Activated CD8-positive, alpha-beta memory T cell treated with anti-CD3 and anti-CD28 coated beads for 36 hours (primary cell): ENCODE measurements around the gene PAM16. TPM values are rescaled to one million over a fixed set of nuclear protein-coding genes. Genes with fewer than 3 reads are reported as not detected.

ENCODE experiments used
- CTCF ChIA-PET: fragments of 350-600 bp; sonication (Branson Sonifier 250); formaldehyde crosslinking; loops from one replicate; lab custom pipeline; 2021; ENCODE audit warnings: antibody characterized with exemption; lab: Charles Lee
- POLR2A ChIA-PET: fragments of 350-600 bp; sonication (Branson Sonifier 250); formaldehyde crosslinking; loops from one replicate; lab custom pipeline; 2021; ENCODE audit warnings: antibody characterized with exemption; lab: Charles Lee
- total RNA-seq, 2 experiments: library from RNA; stranded (reverse); gene quantifications; one replicate each; pipeline ENCODE4 v1.2.3, GENCODE V29; 2021

PAM16 gene
- total RNA-seq, 2 experiments from 2014 or later = 72.6 to 73.8 TPM

- ChIA-PET POLR2A (no interaction called here), CTCF (interaction anchor here (1.2 kb wide), 1 partner anchor 9 kb away, joined by 3 read pairs; no protein-coding TSS in a partner anchor)
These were observed 10.8 kb upstream of the PAM16 start for GRCh38 chr16:4361944-4362311.

- POLR2A ChIA-PET = no interaction called here
- CTCF ChIA-PET = interaction anchor here (1.2 kb wide), 1 partner anchor 9 kb away, joined by 3 read pairs; no protein-coding TSS in a partner anchor
These were observed 10.2 kb upstream of the PAM16 start for GRCh38 chr16:4361033-4361943.

GRCh38 chr16:4360538-4361021 is 9.5 kb upstream of the PAM16 start:
- ChIA-PET CTCF (no interaction called here), POLR2A (interaction anchor here (0.6 kb wide), 1 partner anchor 88 kb away, joined by 3 read pairs; the partner anchor contains the start of gene TFAP4)

GRCh38 chr16:4359914-4360313 is 8.8 kb upstream of the PAM16 start:
- ChIA-PET POLR2A (interaction anchor here (0.6 to 0.9 kb wide), 2 partner anchors 11 to 87 kb away, joined by 3 read pairs; partner anchors contain the start of gene TFAP4), CTCF (interaction anchor here (0.7 to 2.0 kb wide), 6 partner anchors 11 to 78 kb away, joined by 3 to 13 read pairs (median 4); no protein-coding TSS in a partner anchor)

DNA sequence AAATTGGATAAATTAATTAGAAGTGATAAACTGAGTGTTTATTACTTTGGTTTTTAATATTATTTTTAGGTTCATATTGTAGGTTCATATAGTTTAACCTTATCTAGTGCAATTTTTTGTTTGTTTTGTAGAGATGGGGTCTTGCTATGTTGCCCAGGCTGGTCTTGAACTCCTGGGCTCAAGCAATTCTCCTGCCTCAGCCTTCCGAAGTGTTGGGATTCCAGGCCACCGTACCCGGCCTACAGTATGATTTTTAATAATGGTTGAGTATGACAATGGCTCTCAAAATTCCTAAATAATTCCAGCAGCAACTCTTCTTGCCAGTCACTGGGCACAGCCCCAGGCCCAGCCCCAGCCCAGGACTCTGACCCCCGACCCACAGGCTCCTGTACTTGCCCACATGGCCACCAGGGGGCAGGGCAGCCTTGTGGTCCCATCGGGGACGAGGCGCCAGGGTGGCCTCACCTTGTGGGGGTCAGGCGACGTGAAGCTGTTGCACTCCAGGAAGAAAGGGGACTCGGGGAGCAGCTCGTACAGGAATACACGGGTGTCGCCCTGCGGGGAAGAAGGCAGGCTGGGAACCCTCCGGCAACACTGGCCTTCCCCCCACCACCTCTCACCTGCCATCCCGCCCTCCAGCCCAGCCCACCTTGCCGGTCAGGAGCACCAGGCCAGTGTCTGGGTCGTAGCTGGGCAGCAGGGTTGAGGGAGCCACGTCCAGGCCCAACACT is 7.9 kb upstream of the PAM16 start:
- ChIA-PET POLR2A (interaction anchor here (0.9 kb wide), 1 partner anchor 11 kb away, joined by 3 read pairs; no protein-coding TSS in a partner anchor), CTCF (interaction anchor here (0.7 to 2.0 kb wide), 7 partner anchors 11 to 79 kb away, joined by 3 to 13 read pairs (median 3); no protein-coding TSS in a partner anchor)

- ChIA-PET POLR2A (no interaction called here), CTCF (interaction anchor here (0.7 to 2.0 kb wide), 2 partner anchors 10 to 46 kb away, joined by 4 to 13 read pairs; no protein-coding TSS in a partner anchor)
These were observed 7.1 kb upstream of the PAM16 start for GRCh38 chr16:4358236-4358635.

DNA sequence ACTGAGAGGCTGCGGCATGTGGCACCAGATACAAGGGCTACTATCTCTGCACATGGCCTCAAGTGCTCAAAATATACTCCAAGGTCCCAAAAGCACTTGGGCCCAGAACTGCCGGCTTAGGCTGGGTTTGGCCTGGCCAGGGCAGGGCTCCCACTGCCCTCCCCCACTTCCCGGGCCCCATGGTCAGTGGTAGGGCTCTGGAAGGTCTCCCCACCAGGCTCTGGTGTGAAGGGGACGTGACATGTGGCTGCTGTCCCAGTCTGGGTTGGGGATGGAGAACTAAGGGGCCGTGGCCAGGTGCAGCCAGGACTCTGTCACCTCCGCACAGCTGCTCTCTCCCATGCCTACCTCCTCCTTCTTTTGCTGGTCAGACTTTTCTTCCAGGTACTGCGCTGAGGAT is 5.7 kb upstream of the PAM16 start:
- POLR2A ChIA-PET = no interaction called here
- CTCF ChIA-PET = no interaction called here

GRCh38 chr16:4354512-4355409 is 3.6 kb upstream of the PAM16 start:
- CTCF ChIA-PET = interaction anchor here (1.0 to 1.9 kb wide), 3 partner anchors 43 to 48 kb away, joined by 3 to 7 read pairs (median 4); no protein-coding TSS in a partner anchor
- POLR2A ChIA-PET = no interaction called here

DNA sequence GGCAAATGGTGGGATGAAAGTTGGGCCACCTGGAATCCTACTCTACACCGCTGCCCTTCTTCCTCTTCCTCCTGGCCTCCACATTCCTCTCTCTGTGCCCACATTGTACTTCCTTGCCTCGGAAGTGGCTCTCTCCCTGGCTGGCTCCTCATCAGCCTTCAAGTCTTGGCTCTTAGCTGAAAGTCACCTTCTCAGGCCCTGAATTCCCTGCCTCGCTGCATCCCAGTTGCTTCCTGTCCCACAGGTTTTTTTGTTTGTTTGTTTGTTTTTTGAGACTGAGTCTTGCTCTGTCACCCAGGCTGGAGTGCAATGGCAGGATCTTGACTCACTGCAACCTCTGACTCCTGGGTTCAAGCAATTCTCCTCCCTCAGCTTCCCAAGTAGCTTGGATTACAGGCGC is 2.6 kb upstream of the PAM16 start:
- POLR2A ChIA-PET = no interaction called here
- CTCF ChIA-PET = interaction anchor here (1.0 to 1.9 kb wide), 2 partner anchors 44 to 49 kb away, joined by 3 to 7 read pairs; no protein-coding TSS in a partner anchor

GRCh38 chr16:4352843-4353242 is 1.7 kb upstream of the PAM16 start:
- POLR2A ChIA-PET = no interaction called here
- CTCF ChIA-PET = no interaction called here

GRCh38 chr16:4351880-4352279 is 759 bp upstream of the PAM16 start:
- ChIA-PET CTCF (interaction anchor here (0.6 to 2.5 kb wide), 5 partner anchors 22 to 553 kb away, joined by 3 to 13 read pairs (median 6); no protein-coding TSS in a partner anchor), POLR2A (interaction anchor here (0.7 to 1.3 kb wide), 2 partner anchors 20 to 45 kb away, joined by 3 read pairs; no protein-coding TSS in a partner anchor)

GRCh38 chr16:4350365-4350786 is 745 bp downstream of the PAM16 start:
- ChIA-PET CTCF (interaction anchor here (0.6 to 2.5 kb wide), 7 partner anchors 38 to 197 kb away, joined by 3 to 13 read pairs (median 4); no protein-coding TSS in a partner anchor), POLR2A (interaction anchor here (0.7 to 1.2 kb wide), 2 partner anchors 22 to 384 kb away, joined by 3 to 5 read pairs; partner anchors contain the start of genes ANKS3 and DNAAF8)

DNA sequence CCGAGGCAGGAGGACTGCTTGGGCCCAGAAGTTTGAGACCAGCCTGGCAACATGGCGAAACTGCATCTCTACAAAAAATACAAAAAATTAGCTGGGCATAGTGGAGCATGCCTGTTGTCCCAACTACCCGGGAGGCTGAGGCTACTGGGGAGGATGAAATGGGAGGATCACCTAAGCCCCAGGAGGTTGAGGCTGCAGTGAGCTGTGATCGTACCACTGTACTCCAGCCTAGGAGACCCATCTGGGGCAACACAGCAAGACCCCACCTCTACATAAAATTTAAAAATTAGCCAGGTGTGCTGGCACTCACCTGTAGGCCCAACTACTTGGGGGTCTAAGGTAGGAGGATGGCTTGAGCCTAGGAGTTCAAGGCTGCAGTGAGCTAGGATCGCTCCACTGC is 1.8 kb downstream of the PAM16 start:
- ChIA-PET CTCF (interaction anchor here (1.0 to 2.8 kb wide), 5 partner anchors 10 to 66 kb away, joined by 3 to 13 read pairs (median 4); no protein-coding TSS in a partner anchor), POLR2A (interaction anchor here (0.9 kb wide), 1 partner anchor 65 kb away, joined by 4 read pairs; no protein-coding TSS in a partner anchor)

DNA sequence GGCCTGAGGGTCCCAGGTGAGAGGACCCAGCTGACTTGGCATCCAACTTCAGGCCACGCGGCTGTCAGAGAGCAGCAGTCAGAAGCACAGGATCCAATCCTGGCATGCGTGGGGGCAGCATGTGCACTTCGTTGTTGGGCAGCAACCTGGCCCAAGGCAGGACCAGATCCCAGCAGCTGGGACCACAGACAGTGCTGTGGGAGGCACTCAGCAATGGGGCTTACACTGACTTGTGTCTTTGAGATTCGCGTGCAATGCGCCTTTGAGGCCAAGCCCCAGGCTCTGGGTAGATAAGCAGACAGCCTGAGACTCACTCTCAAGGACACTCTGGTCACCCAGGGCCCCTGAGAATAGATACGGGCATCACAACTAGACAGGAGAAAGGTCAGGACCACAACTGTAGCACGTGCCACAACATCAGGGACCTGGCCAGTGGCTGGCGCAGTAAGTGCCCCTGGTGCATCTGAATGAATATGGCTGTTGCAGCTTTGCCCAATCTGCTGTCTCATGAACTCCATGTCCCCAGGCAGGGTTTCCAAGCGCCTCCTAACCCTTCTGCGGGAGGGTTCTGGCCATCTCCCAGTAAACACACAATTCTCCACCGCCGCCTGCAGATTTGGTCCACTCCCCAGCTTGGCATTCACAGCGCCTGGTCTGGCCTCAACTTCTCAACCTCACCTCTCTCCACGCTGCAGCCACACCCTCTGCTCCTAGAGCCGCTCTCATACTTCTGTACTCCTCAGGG is 3.2 kb downstream of the PAM16 start:
- POLR2A ChIA-PET = interaction anchor here (0.6 kb wide), 2 partner anchors 10 to 12 kb away, joined by 3 read pairs; no protein-coding TSS in a partner anchor
- CTCF ChIA-PET = interaction anchor here (1.2 to 2.8 kb wide), 3 partner anchors 11 to 59 kb away, joined by 3 to 13 read pairs (median 5); no protein-coding TSS in a partner anchor

- ChIA-PET POLR2A (no interaction called here), CTCF (interaction anchor here (1.2 to 2.8 kb wide), 3 partner anchors 12 to 58 kb away, joined by 3 to 13 read pairs (median 5); no protein-coding TSS in a partner anchor)
These were observed 4.1 kb downstream of the PAM16 start for GRCh38 chr16:4347010-4347409.
